WTC11 (cell line): ENCODE data around the gene GPI. TPM values are rescaled to one million over a fixed set of nuclear protein-coding genes. Genes with fewer than 3 reads are reported as not detected.

Experiments used
- ATAC-seq: fragments of 200-7000 bp; cut with Tn5 transposase; 2 replicates; pipeline ENCODE4 v1.10.0; 2021; ENCODE audit warnings: mild to moderate bottlenecking, moderate library complexity
- CTCF ChIA-PET: fragments of 300-600 bp; sonication (Branson Sonifier 250); formaldehyde crosslinking; loops from one replicate; lab custom pipeline; 2021; ENCODE audit warnings: antibody characterized with exemption; lab: Charles Lee
- POLR2A ChIA-PET: fragments of 350-600 bp; sonication (Branson Sonifier 250); formaldehyde crosslinking; loops from one replicate; lab custom pipeline; 2021; ENCODE audit warnings: antibody characterized with exemption; lab: Charles Lee
- DNase-seq: peaks from one replicate; pipeline ENCODE4 v3.0.0; 2021; ENCODE audit warnings: low spot score
- H3K27ac Mint-ChIP-seq: 2 replicates; pipeline ENCODE4 v1.8.0; 2021; ENCODE audit warnings: mixed read lengths
- H3K27me3 Mint-ChIP-seq: 2 replicates; pipeline ENCODE4 v1.8.0; 2021; ENCODE audit warnings: low read depth, mild to moderate bottlenecking, moderate library complexity, mixed read lengths
- H3K36me3 Mint-ChIP-seq: 2 replicates; pipeline ENCODE4 v1.8.0; 2021; ENCODE audit warnings: mixed read lengths
- H3K4me1 Mint-ChIP-seq: 2 replicates; pipeline ENCODE4 v1.8.0; 2022; ENCODE audit warnings: mixed read lengths
- H3K4me3 Mint-ChIP-seq: 2 replicates; pipeline ENCODE4 v1.8.0; 2021; ENCODE audit warnings: mild to moderate bottlenecking, moderate library complexity, mixed read lengths
- H3K9me3 Mint-ChIP-seq: 2 replicates; pipeline ENCODE4 v1.8.0; 2021; ENCODE audit warnings: mixed read lengths
- ARID4B ChIP-seq: sonication (generic); formaldehyde crosslinking; IDR thresholded peaks from 2 replicates; pipeline ENCODE4 v1.8.0; 2023; ENCODE audit warnings: missing genetic modification reagents, mild to moderate bottlenecking, borderline replicate concordance
- ATF3 ChIP-seq: sonication (generic); formaldehyde crosslinking; conservative IDR thresholded peaks from 2 replicates; pipeline ENCODE4 v1.8.1; 2022; ENCODE audit warnings: mild to moderate bottlenecking, missing genetic modification reagents
- CDX4 ChIP-seq: fragments of 250-450 bp; sonication (Bioruptor Pico); IDR thresholded peaks from 2 replicates; pipeline ENCODE4 v1.9.0; 2021; ENCODE audit warnings: moderate library complexity, mild to moderate bottlenecking, inconsistent platforms, borderline replicate concordance
- CREM ChIP-seq: sonication (generic); formaldehyde crosslinking; IDR thresholded peaks from 2 replicates; pipeline ENCODE4 v1.8.1; 2022; ENCODE audit warnings: mild to moderate bottlenecking, missing genetic modification reagents, moderate library complexity
- CTCF ChIP-seq: fragments of 200-600 bp; IDR thresholded peaks from 2 replicates; pipeline ENCODE4 v1.8.0; 2022; ENCODE audit warnings: antibody characterized with exemption
- HMGXB4 ChIP-seq: sonication (generic); formaldehyde crosslinking; IDR thresholded peaks from 2 replicates; pipeline ENCODE4 v1.8.1; 2023; ENCODE audit warnings: mild to moderate bottlenecking, moderate library complexity, missing genetic modification reagents
- KAT7 ChIP-seq: sonication (generic); formaldehyde crosslinking; IDR thresholded peaks from 2 replicates; pipeline ENCODE4 v1.8.1; 2023; ENCODE audit warnings: missing genetic modification reagents, mild to moderate bottlenecking, borderline replicate concordance
- MAX ChIP-seq: sonication (generic); formaldehyde crosslinking; IDR thresholded peaks from 2 replicates; pipeline ENCODE4 v1.8.0; 2022; ENCODE audit warnings: mild to moderate bottlenecking, missing genetic modification reagents
- MXD4 ChIP-seq: fragments of 250-450 bp; sonication (Bioruptor Pico); IDR thresholded peaks from 2 replicates; pipeline ENCODE4 v1.8.0; 2021; ENCODE audit warnings: mild to moderate bottlenecking, moderate library complexity, borderline replicate concordance
- NR1H2 ChIP-seq: sonication (generic); formaldehyde crosslinking; IDR thresholded peaks from 2 replicates; pipeline ENCODE4 v1.9.0; 2021; ENCODE audit warnings: mild to moderate bottlenecking, moderate library complexity, missing genetic modification reagents
- SMAD3 ChIP-seq: sonication (generic); formaldehyde crosslinking; IDR thresholded peaks from 2 replicates; pipeline ENCODE4 v1.8.0; 2022; ENCODE audit warnings: missing genetic modification reagents, mild to moderate bottlenecking, borderline replicate concordance
- STAT6 ChIP-seq: sonication (generic); formaldehyde crosslinking; conservative IDR thresholded peaks from 2 replicates; pipeline ENCODE4 v1.8.1; 2023; ENCODE audit warnings: mild to moderate bottlenecking, low read depth, missing genetic modification reagents, moderate library complexity
- TCF7 ChIP-seq: sonication (generic); formaldehyde crosslinking; IDR thresholded peaks from 2 replicates; pipeline ENCODE4 v1.8.0; 2022; ENCODE audit warnings: mild to moderate bottlenecking, low read depth, missing genetic modification reagents, moderate library complexity
- ZBTB43 ChIP-seq: sonication (generic); formaldehyde crosslinking; IDR thresholded peaks from 2 replicates; pipeline ENCODE4 v1.8.1; 2023; ENCODE audit warnings: mild to moderate bottlenecking, missing genetic modification reagents
- ZNF317 ChIP-seq: sonication (generic); formaldehyde crosslinking; IDR thresholded peaks from 2 replicates; pipeline ENCODE4 v1.8.1; 2023; ENCODE audit warnings: low read depth, mild to moderate bottlenecking, moderate library complexity, missing genetic modification reagents, borderline replicate concordance
- ZNF425 ChIP-seq: fragments of 250-450 bp; sonication (Bioruptor Pico); conservative IDR thresholded peaks from 2 replicates; pipeline ENCODE4 v1.9.0; 2021; ENCODE audit warnings: mild to moderate bottlenecking
- total RNA-seq: library from RNA; stranded (reverse); gene quantifications from 3 replicates; pipeline ENCODE4 v1.2.3, GENCODE V29; 2021

Gene GPI
- total RNA-seq, 1 experiment from 2014 or later, result 389 TPM

GRCh38 chr19:34409189-34410164, 44.5 kb downstream of the GPI start:
- Mint-ChIP-seq H3K36me3 (peaks cover 25% of the 10 kb centered on the region), H3K9me3 (peaks cover 4% of the 10 kb centered on the region; the same call in 1 of the 2 replicates), H3K4me1 (no peaks in the 10 kb centered on the region), H3K27me3 (no peaks in the 10 kb centered on the region), H3K4me3 (no peak overlapping the region), H3K27ac (no peak overlapping the region)
- no peak for ATAC-seq
- TF ChIP-seq CTCF, result no peak
- TF ChIP-seq ATF3, result no peak
- CTCF ChIA-PET, result no interaction called here
- no peak for DNase-seq
- POLR2A ChIA-PET, result no interaction called here

- no peak for ATAC-seq
- Mint-ChIP-seq H3K4me1 (no peaks in the 10 kb centered on the region), H3K9me3 (peaks cover 4% of the 10 kb centered on the region; the same call in 1 of the 2 replicates), H3K4me3 (no peak overlapping the region), H3K36me3 (peaks cover 35% of the 10 kb centered on the region), H3K27ac (no peak overlapping the region), H3K27me3 (no peaks in the 10 kb centered on the region)
- POLR2A ChIA-PET, result no interaction called here
- CTCF ChIA-PET, result no interaction called here
- no peak for DNase-seq
- TF ChIP-seq ZNF317 (CRISPR knock-in tag) (no peak), MXD4 (CRISPR knock-in tag) (no peak), CREM (CRISPR knock-in tag) (no peak), ARID4B (no peak), HMGXB4 (CRISPR knock-in tag) (no peak), MAX (CRISPR knock-in tag) (no peak), STAT6 (CRISPR knock-in tag) (no peak), CDX4 (CRISPR knock-in tag) (no peak), SMAD3 (CRISPR knock-in tag) (no peak), NR1H2 (CRISPR knock-in tag) (no peak), KAT7 (CRISPR knock-in tag) (no peak), ZBTB43 (no peak), ZNF425 (CRISPR knock-in tag) (no peak), TCF7 (CRISPR knock-in tag) (no peak)
Observed at GRCh38 chr19:34411216-34411615, 46.2 kb downstream of the GPI start.
